ENCODE measurements around the gene SGCE.

Gene SGCE

DNA sequence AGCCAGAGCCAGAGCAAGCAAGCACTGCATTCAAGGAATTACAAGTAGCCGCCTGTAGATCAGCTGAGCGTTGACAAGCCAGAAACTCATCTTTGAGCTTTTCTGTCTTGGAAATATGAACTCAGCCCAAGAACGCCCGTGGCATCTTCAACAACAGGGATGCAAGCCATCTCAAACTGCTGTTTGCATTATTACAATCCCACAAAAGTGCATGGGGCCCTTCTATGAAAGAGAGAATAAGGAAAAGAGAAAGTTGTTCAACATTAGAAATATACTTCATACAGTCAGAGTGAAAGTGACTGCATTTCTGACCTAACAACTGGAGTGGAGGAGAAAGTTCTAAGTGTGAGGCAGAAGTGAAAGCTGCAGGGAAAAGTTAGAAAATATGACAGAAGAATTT, 6.5 kb downstream of the SGCE start:
- H3K27me3 ChIP-seq (ENCODE audit: control insufficient read depth in 5 of 5, insufficient read depth in 4 of 5, low read length in 5 of 5): peaks cover 0 to 3% (median 0%) of the 10 kb centered on the region in 5 donors
- no peaks in the 10 kb centered on the region for H3K36me3 ChIP-seq (ENCODE audit: control insufficient read depth in 5 of 5, insufficient read depth in 5 of 5, low read length in 5 of 5)
- no peaks in the 10 kb centered on the region for H3K9me3 ChIP-seq (ENCODE audit: control insufficient read depth in 5 of 5, low read length in 5 of 5)
- no peak overlapping the region for H3K27ac ChIP-seq (ENCODE audit: low read depth, low read length)
- H3K9ac ChIP-seq (ENCODE audit: low read length in 5 of 5): no peak overlapping the region
- H3K4me1 ChIP-seq (ENCODE audit: control insufficient read depth in 5 of 5, insufficient read depth in 5 of 5, low read length in 5 of 5): peaks cover 0 to 10% (median 1%) of the 10 kb centered on the region in 5 donors
- no peak overlapping the region for H3K4me3 ChIP-seq (ENCODE audit: low read depth in 1 of 5, low read length in 5 of 5)

DNA sequence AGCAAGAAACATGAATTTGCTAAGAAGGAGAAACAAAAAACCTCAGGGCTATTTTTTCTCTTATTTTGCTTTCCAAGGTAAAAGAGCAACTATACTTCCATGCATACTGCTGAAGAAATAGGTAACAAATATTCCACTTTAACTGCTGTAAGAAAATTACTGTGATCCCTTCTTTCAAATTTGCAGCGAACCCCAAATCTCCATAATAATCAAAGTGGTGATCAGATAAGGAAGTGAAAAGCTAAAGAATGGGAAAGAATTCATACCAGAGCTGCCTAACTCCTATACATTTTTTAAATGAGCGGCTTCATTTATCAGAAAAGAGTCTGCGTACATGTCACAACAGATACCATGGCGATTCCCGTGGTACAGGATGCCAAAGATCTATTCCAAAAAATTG, 7.2 kb downstream of the SGCE start:
- Histone ChIP-seq H3K27me3 (ENCODE audit: control insufficient read depth in 5 of 5, insufficient read depth in 4 of 5, low read length in 5 of 5) (peaks cover 0 to 3% (median 0%) of the 10 kb centered on the region in 5 donors), H3K36me3 (ENCODE audit: control insufficient read depth in 5 of 5, insufficient read depth in 5 of 5, low read length in 5 of 5) (no peaks in the 10 kb centered on the region), H3K4me3 (ENCODE audit: low read depth in 1 of 5, low read length in 5 of 5) (no peak overlapping the region), H3K9me3 (ENCODE audit: control insufficient read depth in 5 of 5, low read length in 5 of 5) (no peaks in the 10 kb centered on the region), H3K4me1 (ENCODE audit: control insufficient read depth in 5 of 5, insufficient read depth in 5 of 5, low read length in 5 of 5) (peaks cover 0 to 10% (median 0%) of the 10 kb centered on the region in 5 donors), H3K9ac (ENCODE audit: low read length in 5 of 5) (no peak overlapping the region), H3K27ac (ENCODE audit: low read depth, low read length) (no peak overlapping the region)

DNA sequence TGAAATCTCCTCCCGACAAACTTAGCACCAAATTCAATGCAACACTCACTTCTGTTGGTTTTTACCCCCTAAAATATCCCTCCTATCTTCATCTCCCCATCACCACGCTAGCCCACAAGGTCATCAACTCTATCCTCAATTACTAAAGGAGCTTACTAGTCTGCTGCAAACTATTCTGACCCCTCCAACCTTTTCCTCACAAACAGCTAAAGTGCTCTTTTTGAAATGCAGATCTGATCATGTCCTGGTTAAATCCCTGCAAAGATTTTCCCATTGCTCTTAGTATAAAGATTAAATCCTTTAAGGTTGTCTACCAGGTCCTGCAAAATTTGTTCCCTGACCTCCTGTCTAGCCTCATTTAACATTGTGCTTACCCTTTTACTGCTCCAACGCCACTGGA, 8.6 kb downstream of the SGCE start:
- no peak overlapping the region for H3K4me3 ChIP-seq (ENCODE audit: low read depth in 1 of 5, low read length in 5 of 5)
- no peaks in the 10 kb centered on the region for H3K36me3 ChIP-seq (ENCODE audit: control insufficient read depth in 5 of 5, insufficient read depth in 5 of 5, low read length in 5 of 5)
- H3K27me3 ChIP-seq (ENCODE audit: control insufficient read depth in 5 of 5, insufficient read depth in 4 of 5, low read length in 5 of 5): peaks cover 0 to 3% (median 0%) of the 10 kb centered on the region in 5 donors
- H3K9ac ChIP-seq (ENCODE audit: low read length in 5 of 5): no peak overlapping the region
- no peak overlapping the region for H3K27ac ChIP-seq (ENCODE audit: low read depth, low read length)
- no peaks in the 10 kb centered on the region for H3K9me3 ChIP-seq (ENCODE audit: control insufficient read depth in 5 of 5, low read length in 5 of 5)
- H3K4me1 ChIP-seq (ENCODE audit: control insufficient read depth in 5 of 5, insufficient read depth in 5 of 5, low read length in 5 of 5): peaks cover 0 to 10% (median 0%) of the 10 kb centered on the region in 5 donors

DNA sequence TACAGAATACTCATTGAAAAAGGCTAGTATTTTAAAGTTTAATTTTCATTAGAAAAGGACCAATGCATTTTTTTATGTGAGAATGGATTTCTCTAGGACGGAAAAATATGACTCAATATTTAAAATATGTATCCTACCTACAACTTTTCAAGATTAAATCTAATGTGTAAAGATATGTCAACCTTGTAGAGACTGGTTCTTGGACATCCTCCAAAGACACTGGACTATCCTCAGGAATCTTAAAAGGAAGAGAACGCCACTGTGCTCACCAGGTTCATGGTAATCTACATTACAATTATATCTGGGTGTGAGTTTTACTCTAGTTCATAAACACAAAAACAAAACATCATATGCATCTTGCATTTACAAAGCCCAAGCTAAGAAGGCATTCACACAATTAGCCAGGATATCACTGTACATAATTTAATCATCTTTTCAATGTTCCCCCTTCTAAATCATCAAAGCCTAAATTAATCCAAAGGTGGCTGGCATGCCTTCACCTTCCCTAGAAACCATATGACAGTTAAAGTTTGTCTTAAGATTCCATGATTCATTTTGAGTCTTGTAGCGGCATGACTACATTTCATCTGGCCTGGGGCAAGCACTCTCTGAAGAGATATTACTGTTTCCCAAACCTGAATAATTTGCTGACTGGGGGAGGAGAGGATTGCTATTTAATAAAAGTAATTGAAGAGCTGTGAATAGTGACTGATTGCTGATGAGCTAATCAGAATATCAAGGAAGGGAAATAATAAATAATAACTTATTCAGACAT, 12.0 kb downstream of the SGCE start:
- H3K9me3 ChIP-seq (ENCODE audit: control insufficient read depth in 5 of 5, low read length in 5 of 5): no peaks in the 10 kb centered on the region
- H3K9ac ChIP-seq (ENCODE audit: low read length in 5 of 5): no peak overlapping the region
- H3K27me3 ChIP-seq (ENCODE audit: control insufficient read depth in 5 of 5, insufficient read depth in 4 of 5, low read length in 5 of 5): no peaks in the 10 kb centered on the region
- H3K27ac ChIP-seq (ENCODE audit: low read depth, low read length): no peak overlapping the region
- no peak overlapping the region for H3K4me3 ChIP-seq (ENCODE audit: low read depth in 1 of 5, low read length in 5 of 5)
- H3K4me1 ChIP-seq (ENCODE audit: control insufficient read depth in 5 of 5, insufficient read depth in 5 of 5, low read length in 5 of 5): no peaks in the 10 kb centered on the region
- peaks cover 0 to 3% (median 0%) of the 10 kb centered on the region in 5 donors for H3K36me3 ChIP-seq (ENCODE audit: control insufficient read depth in 5 of 5, insufficient read depth in 5 of 5, low read length in 5 of 5)

DNA sequence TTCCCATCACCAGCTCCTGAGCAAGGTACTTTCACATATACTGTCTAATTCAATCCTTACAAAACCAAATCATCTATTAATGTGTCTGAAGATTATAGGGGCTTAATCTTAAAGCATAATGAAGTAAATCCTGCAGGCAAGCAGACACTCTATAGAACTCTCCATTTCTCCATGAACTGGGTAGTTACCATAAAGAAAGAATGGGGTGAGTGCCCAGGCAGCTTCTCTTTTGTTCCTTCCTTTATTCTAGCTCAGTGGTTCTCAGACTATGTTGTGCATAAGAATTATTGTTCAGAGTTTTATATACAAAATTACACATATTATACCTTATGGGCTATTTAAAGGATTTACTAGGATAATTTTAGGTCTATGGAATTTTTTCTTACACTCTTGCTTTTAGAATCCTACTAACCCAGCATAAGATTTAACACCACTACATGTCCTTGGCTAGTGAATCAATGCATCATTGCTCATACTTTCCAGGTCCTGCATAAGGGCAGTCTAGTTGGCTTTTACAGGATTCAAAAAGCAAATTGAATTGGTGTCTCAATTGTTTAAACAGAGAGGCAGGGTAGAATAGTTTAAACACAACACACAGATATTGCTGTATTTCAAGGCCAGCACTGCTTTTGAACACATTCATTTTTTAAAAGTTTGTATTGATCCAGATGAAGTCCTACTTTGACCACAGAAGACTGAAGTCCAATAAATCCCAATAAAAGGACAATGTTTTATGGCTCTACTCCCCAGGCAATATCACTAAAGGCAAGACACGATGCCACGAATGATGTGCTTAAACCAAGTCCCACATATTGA, 12.9 kb downstream of the SGCE start:
- Histone ChIP-seq H3K4me1 (ENCODE audit: control insufficient read depth in 5 of 5, insufficient read depth in 5 of 5, low read length in 5 of 5) (no peaks in the 10 kb centered on the region), H3K9me3 (ENCODE audit: control insufficient read depth in 5 of 5, low read length in 5 of 5) (no peaks in the 10 kb centered on the region), H3K27me3 (ENCODE audit: control insufficient read depth in 5 of 5, insufficient read depth in 4 of 5, low read length in 5 of 5) (no peaks in the 10 kb centered on the region), H3K9ac (ENCODE audit: low read length in 5 of 5) (no peak overlapping the region), H3K4me3 (ENCODE audit: low read depth in 1 of 5, low read length in 5 of 5) (no peak overlapping the region), H3K36me3 (ENCODE audit: control insufficient read depth in 5 of 5, insufficient read depth in 5 of 5, low read length in 5 of 5) (peaks cover 0 to 3% (median 0%) of the 10 kb centered on the region in 5 donors), H3K27ac (ENCODE audit: low read depth, low read length) (no peak overlapping the region)

DNA sequence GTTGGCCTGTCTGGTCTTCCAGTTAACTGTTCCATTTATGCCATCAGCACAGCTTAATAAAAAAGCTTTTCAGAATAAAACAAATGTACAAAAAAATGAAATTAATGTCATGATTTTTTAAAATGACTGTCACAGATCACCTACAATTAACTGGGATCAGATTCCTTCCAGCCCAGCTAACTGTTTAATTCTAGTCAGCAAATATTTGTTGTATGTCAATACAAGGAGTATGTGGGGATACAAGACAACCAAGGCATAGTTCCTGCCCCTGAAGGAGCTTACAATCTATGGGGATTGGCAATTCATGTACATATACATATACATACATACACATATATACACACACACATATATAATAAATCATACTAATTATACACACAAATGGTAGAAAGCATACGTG, 16.5 kb downstream of the SGCE start:
- Histone ChIP-seq H3K4me1 (ENCODE audit: control insufficient read depth in 5 of 5, insufficient read depth in 5 of 5, low read length in 5 of 5) (no peaks in the 10 kb centered on the region), H3K27ac (ENCODE audit: low read depth, low read length) (no peak overlapping the region), H3K9ac (ENCODE audit: low read length in 5 of 5) (no peak overlapping the region), H3K36me3 (ENCODE audit: control insufficient read depth in 5 of 5, insufficient read depth in 5 of 5, low read length in 5 of 5) (peaks cover 0 to 3% (median 0%) of the 10 kb centered on the region in 5 donors), H3K27me3 (ENCODE audit: control insufficient read depth in 5 of 5, insufficient read depth in 4 of 5, low read length in 5 of 5) (no peaks in the 10 kb centered on the region), H3K9me3 (ENCODE audit: control insufficient read depth in 5 of 5, low read length in 5 of 5) (no peaks in the 10 kb centered on the region), H3K4me3 (ENCODE audit: low read depth in 1 of 5, low read length in 5 of 5) (no peak overlapping the region)

DNA sequence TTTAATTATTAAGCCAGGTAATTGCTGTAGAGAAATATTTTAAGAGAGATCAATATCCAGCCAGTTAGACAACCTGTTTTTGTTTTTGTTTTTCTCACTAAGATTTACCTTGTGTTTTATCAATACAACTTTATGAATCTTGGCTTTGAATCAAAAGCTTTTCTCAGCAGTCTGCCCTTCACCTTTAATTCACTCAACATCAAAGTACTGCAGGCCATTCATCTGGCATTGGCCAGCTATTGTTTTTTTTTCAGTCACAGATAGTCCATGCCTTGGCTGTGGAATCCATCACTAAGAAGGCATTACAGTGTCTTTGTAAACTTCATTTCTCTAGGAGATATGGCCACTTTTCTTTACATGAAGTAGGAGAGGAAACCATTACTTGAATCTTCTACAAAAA, 20.2 kb downstream of the SGCE start:
- no peaks in the 10 kb centered on the region for H3K9me3 ChIP-seq (ENCODE audit: control insufficient read depth in 5 of 5, low read length in 5 of 5)
- H3K27me3 ChIP-seq (ENCODE audit: control insufficient read depth in 5 of 5, insufficient read depth in 4 of 5, low read length in 5 of 5): no peaks in the 10 kb centered on the region
- H3K27ac ChIP-seq (ENCODE audit: low read depth, low read length): no peak overlapping the region
- peaks cover 0 to 3% (median 0%) of the 10 kb centered on the region in 5 donors for H3K36me3 ChIP-seq (ENCODE audit: control insufficient read depth in 5 of 5, insufficient read depth in 5 of 5, low read length in 5 of 5)
- no peaks in the 10 kb centered on the region for H3K4me1 ChIP-seq (ENCODE audit: control insufficient read depth in 5 of 5, insufficient read depth in 5 of 5, low read length in 5 of 5)
- no peak overlapping the region for H3K4me3 ChIP-seq (ENCODE audit: low read depth in 1 of 5, low read length in 5 of 5)
- H3K9ac ChIP-seq (ENCODE audit: low read length in 5 of 5): no peak overlapping the region

DNA sequence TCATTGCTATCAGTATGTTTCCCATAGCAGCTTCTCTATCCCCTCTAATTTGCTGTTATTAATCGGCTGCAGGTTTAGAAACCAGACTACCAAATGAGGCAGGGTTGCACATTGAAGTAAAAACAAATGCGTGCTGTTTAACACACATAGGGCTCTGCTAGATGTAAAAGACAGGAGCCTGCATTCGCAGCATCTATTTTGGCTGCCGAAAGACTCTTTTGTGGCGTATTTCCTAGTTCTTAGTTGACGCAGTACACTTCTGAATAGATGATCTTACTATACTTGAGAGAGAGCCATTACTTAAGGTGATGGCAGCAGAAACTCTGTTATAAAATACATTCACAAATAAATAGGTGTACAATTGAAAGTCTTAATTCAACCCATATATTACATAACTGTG, 21.4 kb downstream of the SGCE start:
- H3K27ac ChIP-seq (ENCODE audit: low read depth, low read length): no peak overlapping the region
- no peaks in the 10 kb centered on the region for H3K9me3 ChIP-seq (ENCODE audit: control insufficient read depth in 5 of 5, low read length in 5 of 5)
- no peaks in the 10 kb centered on the region for H3K27me3 ChIP-seq (ENCODE audit: control insufficient read depth in 5 of 5, insufficient read depth in 4 of 5, low read length in 5 of 5)
- H3K4me1 ChIP-seq (ENCODE audit: control insufficient read depth in 5 of 5, insufficient read depth in 5 of 5, low read length in 5 of 5): no peaks in the 10 kb centered on the region
- H3K4me3 ChIP-seq (ENCODE audit: low read depth in 1 of 5, low read length in 5 of 5): no peak overlapping the region
- H3K9ac ChIP-seq (ENCODE audit: low read length in 5 of 5): no peak overlapping the region
- no peaks in the 10 kb centered on the region for H3K36me3 ChIP-seq (ENCODE audit: control insufficient read depth in 5 of 5, insufficient read depth in 5 of 5, low read length in 5 of 5)

DNA sequence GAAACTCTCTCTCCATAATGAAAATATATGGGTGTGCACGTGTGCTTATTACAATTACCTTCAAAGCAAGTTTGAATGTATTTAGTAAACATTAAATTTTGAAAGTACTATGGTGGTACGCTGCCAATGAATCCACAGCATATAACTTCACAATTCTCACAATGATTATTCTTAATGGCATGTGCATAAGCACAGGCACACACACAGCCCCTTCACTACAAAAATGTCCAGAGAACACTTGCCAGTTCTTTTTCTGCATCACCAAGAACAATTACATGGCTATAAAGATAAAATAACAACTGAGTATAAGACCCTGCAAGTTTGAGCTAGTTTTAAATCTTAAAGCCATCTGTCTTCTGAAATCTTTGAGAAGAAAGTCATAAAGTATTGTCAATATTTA, 22.2 kb downstream of the SGCE start:
- no peaks in the 10 kb centered on the region for H3K4me1 ChIP-seq (ENCODE audit: control insufficient read depth in 5 of 5, insufficient read depth in 5 of 5, low read length in 5 of 5)
- no peaks in the 10 kb centered on the region for H3K9me3 ChIP-seq (ENCODE audit: control insufficient read depth in 5 of 5, low read length in 5 of 5)
- H3K9ac ChIP-seq (ENCODE audit: low read length in 5 of 5): no peak overlapping the region
- no peak overlapping the region for H3K27ac ChIP-seq (ENCODE audit: low read depth, low read length)
- no peak overlapping the region for H3K4me3 ChIP-seq (ENCODE audit: low read depth in 1 of 5, low read length in 5 of 5)
- H3K27me3 ChIP-seq (ENCODE audit: control insufficient read depth in 5 of 5, insufficient read depth in 4 of 5, low read length in 5 of 5): no peaks in the 10 kb centered on the region
- H3K36me3 ChIP-seq (ENCODE audit: control insufficient read depth in 5 of 5, insufficient read depth in 5 of 5, low read length in 5 of 5): no peaks in the 10 kb centered on the region

DNA sequence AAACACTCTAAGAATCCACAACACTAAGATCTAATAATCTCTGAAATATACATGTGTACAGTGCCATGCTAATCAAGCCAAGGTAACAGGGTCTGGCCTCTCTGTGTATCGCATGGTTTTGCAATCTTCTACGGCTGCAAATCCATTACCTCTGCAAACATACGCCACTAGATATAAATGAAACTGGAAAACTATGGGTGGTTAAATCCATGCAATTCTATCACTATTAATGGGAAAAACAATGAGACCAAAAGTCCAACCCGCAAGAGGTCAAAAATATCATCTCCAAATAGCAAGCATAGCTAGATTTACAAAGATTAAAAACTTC, 23.0 kb downstream of the SGCE start:
- Histone ChIP-seq H3K27me3 (ENCODE audit: control insufficient read depth in 5 of 5, insufficient read depth in 4 of 5, low read length in 5 of 5) (no peaks in the 10 kb centered on the region), H3K4me1 (ENCODE audit: control insufficient read depth in 5 of 5, insufficient read depth in 5 of 5, low read length in 5 of 5) (no peaks in the 10 kb centered on the region), H3K27ac (ENCODE audit: low read depth, low read length) (no peak overlapping the region), H3K36me3 (ENCODE audit: control insufficient read depth in 5 of 5, insufficient read depth in 5 of 5, low read length in 5 of 5) (no peaks in the 10 kb centered on the region), H3K4me3 (ENCODE audit: low read depth in 1 of 5, low read length in 5 of 5) (no peak overlapping the region), H3K9me3 (ENCODE audit: control insufficient read depth in 5 of 5, low read length in 5 of 5) (no peaks in the 10 kb centered on the region), H3K9ac (ENCODE audit: low read length in 5 of 5) (no peak overlapping the region)
